K562 (cell line): Measurements from ENCODE around the gene PAFAH2. TPM values are rescaled to one million over a fixed set of nuclear protein-coding genes. Genes with fewer than 3 reads are reported as not detected.
A peak's percentile ranks its signal among the peaks of the same experiment; 100 is the strongest.

Experiments used
- ATAC-seq: fragments of 200-7000 bp; cut with Tn5 transposase; 3 replicates; pipeline ENCODE4 v1.9.1; 2020; ENCODE audit warnings: moderate library complexity
- BruUV-seq: library from RNA; stranded (reverse); fragments of 400-500 nt; replicated peaks from 2 replicates; lab custom pipeline; 2021; lab: Mats Ljungman, UMichigan
- CTCF ChIA-PET: fragments of 300-600 bp; formaldehyde crosslinking; extraction: SDS; loops from one replicate; lab custom pipeline; 2021; ENCODE audit warnings: low intra/inter-chr PET ratio; lab: Yijun Ruan, JAX
- POLR2A ChIA-PET: fragments of 300-600, 350-650 bp; sonication (Branson Sonifier 250); formaldehyde crosslinking; extraction: SDS; loops from one replicate; lab custom pipeline; 2021; ENCODE audit warnings: antibody characterized with exemption, inconsistent platforms; lab: Yijun Ruan, JAX
- DNase-seq, 4 experiments: peaks; one replicate each; pipeline versions ENCODE4 v3.0.0 to v3.0.0-alpha.2; 2011 to 2018; ENCODE audit warnings: low spot score in 3 of 4, mixed read lengths in 3 of 4; ENCODE audit errors: extremely low read depth in 1 of 4
- FAIRE-seq: peaks from 2 replicates; lab custom pipeline; 2011; peaks lifted over from hg19 to GRCh38; lab: Jason Lieb, UNC
- H2AFZ ChIP-seq: 2 replicates; pipeline ENCODE4 v1.6.0; 2011; ENCODE audit warnings: low read depth, low read length, control low read depth, inconsistent platforms
- H3K27ac ChIP-seq: fragments of 200-600 bp; 3 replicates; pipeline ENCODE4 v1.8.0; 2011; ENCODE audit warnings: low read depth, mild to moderate bottlenecking, control low read depth, inconsistent platforms, low read length, moderate library complexity, mixed read lengths; ENCODE audit errors: extremely low read depth
- H3K27me3 ChIP-seq, 2 experiments: fragments of 300-600 bp in 1 of 2; 2 replicates in 1 of 2; 3 replicates in 1 of 2; pipeline versions ENCODE4 v1.6.0 to v1.8.0; 2011; ENCODE audit warnings: inconsistent platforms in 2 of 2, low read length in 2 of 2, mild to moderate bottlenecking in 1 of 2, mixed read lengths in 1 of 2, moderate library complexity in 1 of 2; ENCODE audit not compliant: control insufficient read depth in 2 of 2, insufficient read depth in 2 of 2
- H3K36me3 ChIP-seq: fragments of 300-600 bp; 3 replicates; pipeline ENCODE4 v1.8.0; 2011; ENCODE audit warnings: mild to moderate bottlenecking, low read length, inconsistent platforms; ENCODE audit not compliant: control insufficient read depth, insufficient read depth
- H3K4me1 ChIP-seq, 2 experiments: fragments of 200-600 bp in 1 of 2; replicated peaks in 1 of 2; 2 replicates in 1 of 2; 3 replicates in 1 of 2; pipeline versions ENCODE4 v1.5.1 to v1.8.0; 2011; ENCODE audit warnings: inconsistent platforms in 2 of 2, low read length in 2 of 2, mild to moderate bottlenecking in 1 of 2, mixed read lengths in 1 of 2, moderate library complexity in 1 of 2; ENCODE audit not compliant: control insufficient read depth in 2 of 2, insufficient read depth in 2 of 2
- H3K4me2 ChIP-seq: 2 replicates; pipeline ENCODE4 v1.6.1; 2011; ENCODE audit warnings: low read length, control low read depth, inconsistent platforms, mixed read lengths; ENCODE audit not compliant: insufficient read depth
- H3K4me3 ChIP-seq: fragments of 200-600 bp; sonication (generic), shearing (Covaris generic); 2 replicates; pipeline ENCODE4 v1.5.1; 2016; ENCODE audit warnings: control low read depth, inconsistent platforms
- H3K79me2 ChIP-seq: fragments of 200-600 bp; 3 replicates; pipeline ENCODE4 v1.8.0; 2011; ENCODE audit warnings: low read length, inconsistent platforms; ENCODE audit not compliant: control insufficient read depth, insufficient read depth
- H3K9ac ChIP-seq, 2 experiments: 2 replicates each; pipeline versions ENCODE4 v1.6.0 to v1.6.1; 2011; ENCODE audit warnings: low read depth in 2 of 2, low read length in 2 of 2, control low read depth in 1 of 2, inconsistent platforms in 1 of 2, mild to moderate bottlenecking in 1 of 2, mixed read lengths in 1 of 2; ENCODE audit not compliant: insufficient read depth in 1 of 2
- H3K9me1 ChIP-seq: one replicate; pipeline ENCODE4 v1.6.0; 2011; ENCODE audit warnings: inconsistent platforms, mild to moderate bottlenecking, low read length, moderate library complexity; ENCODE audit not compliant: control insufficient read depth, insufficient read depth
- H3K9me3 ChIP-seq: replicated peaks from 2 replicates; pipeline ENCODE4 v1.5.1; 2011; ENCODE audit warnings: low read depth, low read length, inconsistent platforms; ENCODE audit not compliant: control insufficient read depth, insufficient read depth
- H4K20me1 ChIP-seq: replicated peaks from 2 replicates; pipeline ENCODE4 v1.6.1; 2011; ENCODE audit warnings: low read length, inconsistent platforms, mixed read lengths; ENCODE audit not compliant: control insufficient read depth, insufficient read depth
- ASH1L ChIP-seq: fragments of 450-650 bp; IDR thresholded peaks from 2 replicates; pipeline ENCODE4 v1.6.1; 2018; ENCODE audit warnings: borderline replicate concordance, mild to moderate bottlenecking, low read depth; ENCODE audit not compliant: partially characterized antibody
- CHD2 ChIP-seq: IDR thresholded peaks from 2 replicates; pipeline ENCODE4 v1.6.1; 2011; ENCODE audit warnings: low read depth, low read length
- GTF2E2 ChIP-seq: fragments of 200-800 bp; sonication (Bioruptor generic); IDR thresholded peaks from 2 replicates; pipeline ENCODE4 v1.6.1; 2016; ENCODE audit warnings: missing genetic modification characterization, missing compliant biosample characterization
- HDAC2 ChIP-seq: fragments of 450-650 bp; IDR thresholded peaks from 2 replicates; pipeline ENCODE4 v1.6.1; 2016; ENCODE audit warnings: mild to moderate bottlenecking
- MGA ChIP-seq: fragments of 450-650 bp; IDR thresholded peaks from 2 replicates; pipeline ENCODE4 v1.6.1; 2016; ENCODE audit warnings: mild to moderate bottlenecking, moderate library complexity
- NFYB ChIP-seq: IDR thresholded peaks from 2 replicates; pipeline ENCODE4 v1.6.1; 2011; ENCODE audit warnings: mild to moderate bottlenecking, moderate library complexity; ENCODE audit not compliant: insufficient read length; ENCODE audit errors: extremely low read depth
- NR2C2 ChIP-seq, 2 experiments: fragments of 200-800 bp in 1 of 2; sonication (Bioruptor generic) in 1 of 2; sonication (generic) in 1 of 2; formaldehyde crosslinking in 1 of 2; IDR thresholded peaks; 2 replicates each; pipeline versions ENCODE4 v1.6.1 to v1.8.0; 2016 to 2022; ENCODE audit warnings: mild to moderate bottlenecking in 1 of 2, missing compliant biosample characterization in 1 of 2, missing genetic modification characterization in 1 of 2, missing genetic modification reagents in 1 of 2
- POLR2AphosphoS2 ChIP-seq: IDR thresholded peaks from 2 replicates; pipeline ENCODE4 v1.6.1; 2012; ENCODE audit warnings: low read length, improper control_type of control experiment
- SNRNP70 ChIP-seq: fragments of 200-400 bp; formaldehyde crosslinking; optimal IDR thresholded peaks from 2 replicates; pipeline ENCODE3; 2017; ENCODE audit warnings: low read depth, low read length
- TAF9B ChIP-seq: fragments of 450-650 bp; IDR thresholded peaks from 2 replicates; pipeline ENCODE4 v1.6.1; 2018; ENCODE audit warnings: mild to moderate bottlenecking; ENCODE audit not compliant: partially characterized antibody
- ZNF232 ChIP-seq: sonication (generic); formaldehyde crosslinking; IDR thresholded peaks from 2 replicates; pipeline ENCODE4 v1.8.0; 2022; ENCODE audit warnings: mild to moderate bottlenecking, missing genetic modification reagents
- WGBS: fragments of 100-300 bp; shearing (Covaris generic); methylation state at CpG from one replicate; pipeline ENCODE4 v1.1.6; 2016; ENCODE audit warnings: low coverage, mixed read lengths; ENCODE audit not compliant: insufficient coverage; ENCODE audit errors: missing lambda C conversion rate; 5-methylcytosine and 5-hydroxymethylcytosine counted together
- in situ Hi-C: fragments of 300-500 bp; cut with MboI; formaldehyde crosslinking; loops from 4 replicates; pipeline ENCODE4 v1.15.0; 2018; ENCODE audit warnings: inconsistent platforms, mixed read lengths
- intact Hi-C: fragments of 100-400 bp; cut with micrococcal nuclease; formaldehyde crosslinking; loops from 2 replicates; pipeline ENCODE4 v1.14.2; 2022
- polyA plus RNA-seq, 8 experiments: library from polyadenylated mRNA; depleted of rRNA in 4 of 8; stranded (reverse) in 5 of 8; unstranded in 3 of 8; fragments of >200 nt; fragmentation: Nextera tagmentation in 2 of 8; fragmentation: Illumina TruSeq in 1 of 8; extraction: Ambion mirVana in 2 of 8; extraction: Trizol in 1 of 8; gene quantifications; 2 replicates each; pipeline versions ENCODE4 v1.2.1 to v1.2.3, GENCODE V29; 2011 to 2014; ENCODE audit warnings: inconsistent platforms in 1 of 8, missing spikeins in 1 of 8
- total RNA-seq, 7 experiments: library from RNA; depleted of rRNA in 6 of 7; stranded (reverse); fragments of >200 nt in 6 of 7; fragmentation: Illumina TruSeq in 2 of 7; extraction: Trizol in 2 of 7; gene quantifications; 2 replicates each; pipeline versions ENCODE4 v1.2.1 to v1.2.3, GENCODE V29; 2011 to 2021; ENCODE audit warnings: low replicate concordance in 1 of 7

PAFAH2 gene
- total and polyA plus RNA-seq, 9 of the 15 experiments (the other 6 are each of a cell fraction or from before 2014, with no cell fraction given) = 4.2 to 10.9 (median 6.8) TPM

DNA sequence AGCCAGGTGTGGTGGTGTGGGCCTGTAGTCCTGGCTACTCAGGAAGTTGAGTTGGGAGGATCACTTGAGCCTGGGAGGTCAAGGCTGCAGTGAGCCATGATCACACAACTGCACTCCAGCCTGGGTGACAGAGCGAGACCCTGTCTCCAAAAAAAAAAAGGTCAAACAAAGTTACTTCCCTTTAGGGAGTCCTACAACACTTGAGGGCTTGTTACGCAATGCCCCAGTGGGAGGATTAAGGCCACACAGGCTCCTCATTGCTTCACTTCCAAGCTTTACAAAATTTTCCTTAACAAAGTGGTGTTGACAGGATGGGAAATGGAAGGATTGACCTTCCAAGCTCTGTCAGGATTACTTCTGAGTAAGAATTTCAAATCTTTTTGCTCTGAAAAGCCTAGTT, 17.5 kb upstream of the PAFAH2 start:
- DNase-seq = no peak
- no peaks in the 10 kb centered on the region for H3K36me3 ChIP-seq
- no peak overlapping the region; the same call in 1 of the 2 replicates for H2AFZ ChIP-seq
- no peak overlapping the region for H3K4me3 ChIP-seq
- H3K27ac ChIP-seq = no peak overlapping the region; the same call in 2 of the 3 replicates
- no peaks in the 10 kb centered on the region for H3K9me3 ChIP-seq
- intact Hi-C loops (no loop called here), in situ Hi-C loops (no loop called here)
- peak; percentile 50 for ATAC-seq
- no peaks in the 10 kb centered on the region for H3K9me1 ChIP-seq
- peak; percentile 56 for FAIRE-seq
- POLR2A ChIA-PET = interaction anchor here (0.6 to 1.5 kb wide), 4 partner anchors 12 to 192 kb away, joined by 3 to 4 read pairs (median 3); no protein-coding TSS in a partner anchor
- WGBS = 43% methylated on average over 2 of the region's 2 CpGs
- H4K20me1 ChIP-seq = no peaks in the 10 kb centered on the region
- H3K27me3 ChIP-seq = no peaks in the 10 kb centered on the region
- BruUV-seq = no TSS peak
- peaks cover 15% of the 10 kb centered on the region in 2 experiments for H3K4me1 ChIP-seq
- H3K79me2 ChIP-seq = no peaks in the 10 kb centered on the region
- CTCF ChIA-PET = no interaction called here
- H3K9ac ChIP-seq = no peak overlapping the region
- H3K4me2 ChIP-seq = no peak overlapping the region
- TF ChIP-seq CHD2 (no peak), SNRNP70 (no peak), TAF9B (no peak), NFYB (no peak), NR2C2 (CRISPR knock-in tag; IDR thresholded peaks at IDR 0.05) (no peak), NR2C2 (tag; IDR thresholded peaks at IDR 0.05) (peak; percentile 73), POLR2AphosphoS2 (no peak), ZNF232 (CRISPR knock-in tag) (no peak), GTF2E2 (tag) (no peak), HDAC2 (no peak), ASH1L (no peak), MGA (no peak)
